ENCODE results near the gene TEX51.
A peak's percentile ranks its signal among the peaks of the same experiment; 100 is the strongest.

Gene TEX51

GRCh38 chr2:126863336-126864015, 35.2 kb upstream of the TEX51 start:
- TF ChIP-seq CTCF (IDR thresholded peaks at IDR 0.05), result no peak

GRCh38 chr2:126864861-126865260, 33.8 kb upstream of the TEX51 start:
- peak; percentile 29; the same call in 1 of the 2 replicates for TF ChIP-seq CTCF (IDR thresholded peaks at IDR 0.05)

GRCh38 chr2:126866451-126866850, 32.2 kb upstream of the TEX51 start:
- TF ChIP-seq CTCF (IDR thresholded peaks at IDR 0.05), result no peak

DNA sequence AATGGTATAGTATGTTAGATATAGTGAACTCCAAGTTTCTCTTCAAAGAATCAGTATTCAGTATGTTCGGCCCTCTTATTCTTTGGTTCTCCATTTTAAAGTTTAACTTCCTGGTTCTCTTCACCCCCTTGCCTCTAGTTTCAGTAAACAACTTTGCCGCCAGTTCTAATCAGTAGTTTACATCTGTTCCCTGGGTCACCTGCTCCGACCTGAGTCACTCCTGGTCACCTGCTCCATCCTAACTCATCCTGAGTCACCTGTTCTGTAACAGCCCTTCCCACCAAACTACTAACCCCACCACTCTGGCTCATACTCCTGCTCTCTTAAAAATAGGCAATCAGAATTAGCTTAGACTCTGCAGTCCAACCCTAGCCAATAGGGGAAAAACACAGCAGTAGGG, 23.7 kb upstream of the TEX51 start:
- no peak for TF ChIP-seq CTCF (IDR thresholded peaks at IDR 0.05)

DNA sequence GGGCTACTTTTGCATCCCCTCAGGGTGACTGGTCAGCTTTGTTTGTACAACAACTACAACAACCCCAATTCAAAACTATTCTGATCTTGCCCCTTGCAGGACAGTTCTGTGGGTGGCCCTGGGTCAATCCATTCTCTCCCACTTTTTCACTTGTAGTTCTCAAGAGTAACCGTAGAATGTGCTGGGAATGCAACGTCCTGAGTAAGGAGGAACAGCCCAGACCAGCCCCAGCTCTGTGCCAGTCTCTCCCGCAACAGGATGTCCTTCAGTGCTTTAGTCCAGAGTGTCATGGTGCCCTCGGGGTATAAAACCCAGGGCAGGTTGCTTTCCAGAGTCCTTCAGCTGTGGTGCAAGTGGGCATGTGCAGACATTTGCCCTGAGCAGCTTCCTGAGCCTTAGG, 22.1 kb upstream of the TEX51 start:
- TF ChIP-seq CTCF (IDR thresholded peaks at IDR 0.05), result no peak

DNA sequence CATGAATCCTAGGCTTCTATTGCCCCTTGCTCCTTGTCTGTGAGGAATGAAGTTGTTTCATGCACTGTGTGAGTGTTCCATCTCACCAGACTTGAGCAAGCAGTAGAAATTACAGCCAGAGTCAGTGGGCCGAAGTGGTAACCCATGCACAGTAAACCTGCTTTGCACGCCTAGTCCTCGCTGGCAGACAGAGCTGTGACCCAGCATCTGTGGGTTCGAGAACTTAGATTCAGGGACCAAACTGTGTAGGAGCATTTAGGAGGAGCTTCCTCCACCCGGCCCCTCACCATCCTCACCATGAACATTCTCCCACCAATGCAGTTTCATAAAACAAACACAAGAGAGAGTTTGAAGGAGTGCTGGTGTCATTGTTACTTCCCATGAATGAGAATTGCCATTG, 21.6 kb upstream of the TEX51 start:
- no peak for TF ChIP-seq CTCF (IDR thresholded peaks at IDR 0.05)

DNA sequence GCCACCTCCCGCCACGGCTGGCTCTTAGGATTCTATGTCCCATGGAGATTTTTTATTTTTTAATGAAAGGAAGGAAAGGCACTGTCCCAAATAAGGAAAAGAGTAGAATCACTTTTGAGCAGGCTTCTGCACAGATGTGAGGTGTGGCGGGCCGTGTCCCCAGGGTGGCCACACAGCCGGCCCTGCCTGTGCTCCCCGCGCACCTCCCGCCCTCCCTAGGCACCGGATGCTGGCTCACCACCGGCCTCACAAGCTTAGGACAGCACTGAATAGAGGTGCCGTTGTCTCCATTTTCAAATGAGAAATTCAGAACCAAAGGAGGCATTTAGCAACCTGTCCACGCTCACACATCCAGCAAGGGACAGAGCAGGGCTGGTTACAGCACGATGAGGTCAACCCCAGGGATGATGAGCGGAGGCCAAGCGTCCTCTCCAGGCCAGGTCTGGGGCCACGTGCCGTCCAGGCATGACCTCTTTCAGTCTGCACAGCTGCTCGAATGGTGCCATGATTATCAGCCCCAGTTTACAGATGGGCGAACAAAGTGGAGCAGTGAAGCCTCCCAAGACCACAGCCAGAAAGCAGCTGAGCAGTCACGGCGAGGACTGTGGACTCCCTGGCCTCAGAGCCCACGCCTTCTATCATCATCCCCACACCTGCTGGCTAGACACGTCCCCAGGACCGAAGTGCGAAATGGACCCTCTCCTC, 20.7 kb upstream of the TEX51 start:
- no peak for TF ChIP-seq CTCF (IDR thresholded peaks at IDR 0.05)

Measured in LNCAP (cell line).